ENCODE measurements around the gene NHLRC2.

Gene NHLRC2

DNA sequence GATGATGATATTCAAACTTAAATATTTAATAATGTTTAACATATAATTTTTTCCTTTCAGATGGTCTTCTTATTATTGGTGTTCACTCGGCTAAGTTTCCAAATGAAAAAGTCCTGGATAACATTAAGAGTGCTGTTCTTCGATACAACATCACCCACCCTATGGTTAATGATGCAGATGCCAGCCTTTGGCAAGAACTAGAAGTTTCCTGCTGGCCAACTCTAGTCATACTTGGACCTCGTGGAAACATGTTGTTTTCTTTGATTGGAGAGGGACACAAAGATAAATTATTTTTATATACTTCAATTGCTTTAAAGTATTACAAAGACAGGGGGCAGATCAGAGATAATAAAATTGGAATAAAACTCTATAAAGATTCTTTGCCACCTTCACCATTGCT is 22.0 kb downstream of the NHLRC2 start:
- no peak overlapping the region for H3K27ac ChIP-seq
- TF ChIP-seq, protein P1, sequence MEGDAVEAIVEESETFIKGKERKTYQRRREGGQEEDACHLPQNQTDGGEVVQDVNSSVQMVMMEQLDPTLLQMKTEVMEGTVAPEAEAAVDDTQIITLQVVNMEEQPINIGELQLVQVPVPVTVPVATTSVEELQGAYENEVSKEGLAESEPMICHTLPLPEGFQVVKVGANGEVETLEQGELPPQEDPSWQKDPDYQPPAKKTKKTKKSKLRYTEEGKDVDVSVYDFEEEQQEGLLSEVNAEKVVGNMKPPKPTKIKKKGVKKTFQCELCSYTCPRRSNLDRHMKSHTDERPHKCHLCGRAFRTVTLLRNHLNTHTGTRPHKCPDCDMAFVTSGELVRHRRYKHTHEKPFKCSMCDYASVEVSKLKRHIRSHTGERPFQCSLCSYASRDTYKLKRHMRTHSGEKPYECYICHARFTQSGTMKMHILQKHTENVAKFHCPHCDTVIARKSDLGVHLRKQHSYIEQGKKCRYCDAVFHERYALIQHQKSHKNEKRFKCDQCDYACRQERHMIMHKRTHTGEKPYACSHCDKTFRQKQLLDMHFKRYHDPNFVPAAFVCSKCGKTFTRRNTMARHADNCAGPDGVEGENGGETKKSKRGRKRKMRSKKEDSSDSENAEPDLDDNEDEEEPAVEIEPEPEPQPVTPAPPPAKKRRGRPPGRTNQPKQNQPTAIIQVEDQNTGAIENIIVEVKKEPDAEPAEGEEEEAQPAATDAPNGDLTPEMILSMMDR (IDR thresholded peaks at IDR 0.05), result no peak
- no peak for DNase-seq (ENCODE audit: low spot score)
- no peak overlapping the region for H3K4me3 ChIP-seq

DNA sequence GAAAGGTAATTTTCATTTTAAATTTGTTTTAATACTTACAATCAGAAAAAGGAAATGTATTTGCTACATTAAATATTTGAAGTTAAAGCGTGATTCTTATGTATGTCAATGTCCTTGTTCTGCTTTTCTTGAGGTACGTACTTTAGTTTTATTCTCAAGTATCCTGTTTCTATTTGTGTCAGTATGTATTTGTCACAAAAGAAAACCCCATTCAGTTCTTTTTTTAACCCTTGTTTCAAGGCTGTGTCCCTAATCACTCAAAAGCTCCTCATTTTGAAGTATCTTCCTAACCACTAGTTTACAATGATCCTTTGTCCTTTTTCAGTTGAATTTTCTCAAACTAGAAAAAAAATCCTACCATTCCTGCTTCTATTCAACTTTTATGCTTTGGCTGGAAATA is 25.2 kb downstream of the NHLRC2 start:
- TF ChIP-seq, protein P1 (IDR thresholded peaks at IDR 0.05), result no peak
- no peak overlapping the region for H3K27ac ChIP-seq
- DNase-seq (ENCODE audit: low spot score), result no peak
- H3K4me3 ChIP-seq, result no peak overlapping the region

DNA sequence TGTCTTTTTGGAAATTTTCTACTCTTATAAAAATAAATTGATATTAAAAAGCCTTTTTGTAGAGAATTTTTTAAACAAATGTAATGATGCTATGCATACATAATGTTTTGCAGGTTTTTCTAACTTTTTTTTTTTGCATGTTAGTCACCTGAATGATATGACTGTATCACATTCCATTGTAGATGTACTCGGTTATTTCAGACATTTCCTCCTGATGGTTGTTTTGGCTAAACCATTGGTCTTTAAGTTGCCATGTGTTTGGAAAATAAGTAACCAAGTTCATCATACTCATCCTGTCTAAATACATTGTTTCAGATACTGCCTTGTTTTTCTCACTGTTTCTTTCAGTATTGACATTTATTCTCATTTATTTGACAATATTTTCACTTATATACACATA is 25.8 kb downstream of the NHLRC2 start:
- TF ChIP-seq, protein P1 (IDR thresholded peaks at IDR 0.05), result no peak
- Histone ChIP-seq H3K27ac (no peak overlapping the region), H3K4me3 (no peak overlapping the region)
- DNase-seq (ENCODE audit: low spot score), result no peak

DNA sequence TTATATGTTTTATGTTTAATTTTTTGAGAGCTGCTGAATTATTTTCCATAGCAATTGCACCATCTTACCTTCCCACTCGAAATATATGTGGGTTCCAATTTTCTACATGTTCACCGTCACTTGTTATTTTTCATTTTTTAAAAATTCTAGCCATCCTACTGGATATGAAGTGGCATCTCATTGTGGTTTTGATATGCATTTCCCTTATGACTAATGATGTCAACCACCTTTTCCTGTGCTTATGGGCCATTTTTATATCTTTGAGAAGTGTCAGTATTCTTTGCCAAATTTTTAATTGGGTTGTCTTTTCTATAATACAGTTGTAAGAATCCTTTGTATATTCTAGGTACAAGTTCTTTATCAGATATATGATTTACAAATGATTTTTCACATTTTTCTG is 27.8 kb downstream of the NHLRC2 start:
- TF ChIP-seq, protein P1 (IDR thresholded peaks at IDR 0.05), result no peak
- Histone ChIP-seq H3K4me3 (no peak overlapping the region), H3K27ac (no peak overlapping the region)
- no peak for DNase-seq (ENCODE audit: low spot score)

DNA sequence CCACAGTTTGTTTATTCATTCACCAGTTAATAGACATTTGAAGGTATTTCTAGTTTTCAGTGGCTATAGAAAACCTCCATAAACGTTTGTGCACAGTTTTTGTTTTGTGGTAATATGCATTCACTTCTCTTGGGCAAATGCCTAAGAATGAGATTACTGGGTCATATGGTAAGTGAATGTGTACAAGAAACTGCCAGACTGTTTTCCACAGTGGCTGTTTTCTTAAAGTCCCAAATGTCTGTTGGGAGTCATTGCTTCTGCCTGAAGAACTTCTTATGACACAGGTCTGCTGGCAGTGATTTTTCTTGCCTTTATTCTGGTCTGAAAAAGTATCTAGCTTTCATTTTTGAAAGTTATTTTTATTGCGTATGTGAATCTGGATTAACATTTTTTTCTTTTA is 35.5 kb downstream of the NHLRC2 start:
- TF ChIP-seq, protein P1 (IDR thresholded peaks at IDR 0.05), result no peak
- Histone ChIP-seq H3K4me3 (no peak overlapping the region), H3K27ac (peak overlapping the region; percentile 52 to 53)
- DNase-seq (ENCODE audit: low spot score), result no peak

DNA sequence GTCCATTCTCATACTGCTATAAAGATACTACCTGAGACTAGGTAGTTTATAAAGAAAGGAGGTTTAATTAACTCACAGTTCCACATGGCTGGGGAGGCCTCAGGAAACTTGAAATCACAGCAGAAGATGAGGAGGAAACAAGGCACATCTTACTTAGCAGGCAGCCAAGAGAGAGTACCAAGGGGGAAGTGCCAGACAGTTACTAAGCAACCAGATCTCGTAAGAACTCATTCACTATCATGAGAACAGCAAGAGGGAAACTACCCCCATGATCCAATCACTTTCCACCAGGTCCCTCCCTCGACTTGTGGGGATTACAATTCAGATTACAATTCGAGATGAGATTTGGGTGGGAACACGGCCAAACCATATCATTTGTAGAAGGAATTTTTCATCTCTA is 36.3 kb downstream of the NHLRC2 start:
- no peak overlapping the region for H3K4me3 ChIP-seq
- H3K27ac ChIP-seq, result peak overlapping the region; percentile 53 to 73
- DNase-seq (ENCODE audit: low spot score), result no peak
- TF ChIP-seq, protein P1 (IDR thresholded peaks at IDR 0.05), result no peak

DNA sequence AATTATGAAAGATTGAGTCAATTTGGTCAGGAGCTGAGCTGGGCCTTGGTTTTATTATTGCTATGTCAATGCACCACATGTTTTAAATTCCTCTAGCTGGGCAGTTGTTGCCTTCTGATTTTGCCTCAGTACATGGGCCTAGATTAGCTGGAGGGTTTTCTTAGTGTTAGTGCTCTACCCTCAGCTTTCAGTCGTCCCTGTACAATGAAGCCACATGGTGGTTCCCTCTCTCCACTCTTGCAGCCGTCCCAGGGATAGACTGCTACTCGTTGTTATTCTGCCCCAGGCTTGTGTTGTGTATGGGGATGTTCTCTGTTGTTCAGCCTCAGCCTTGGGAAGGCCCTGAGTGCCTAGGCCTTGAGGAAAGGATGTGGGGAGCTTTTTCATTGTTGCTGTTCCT is 37.0 kb downstream of the NHLRC2 start:
- DNase-seq (ENCODE audit: low spot score), result no peak
- H3K27ac ChIP-seq, result peak overlapping the region; percentile 53 to 73
- H3K4me3 ChIP-seq, result no peak overlapping the region
- TF ChIP-seq, protein P1 (IDR thresholded peaks at IDR 0.05), result no peak
